Skin epidermis (tissue), 12 donors: Measurements from ENCODE around the gene NCAPD2.
"Not testable (repeated sequence)": the region's sequence is repeated elsewhere in the genome, so short reads cannot be mapped to it uniquely, and the experiment has no call there.

Source experiments
- H3K27ac ChIP-seq, 21 experiments: fragments of 200-600 bp; sonication (generic) in 11 of 21; one replicate each; pipeline ENCODE4 v1.5.0; 2020; ENCODE audit warnings: mild to moderate bottlenecking in 3 of 21, inconsistent platforms in 2 of 21, moderate library complexity in 2 of 21
- H3K4me3 ChIP-seq, 7 experiments: fragments of 200-600 bp; sonication (generic) in 2 of 7; one replicate each; pipeline ENCODE4 v1.5.0; 2020; ENCODE audit warnings: inconsistent platforms in 2 of 7, mild to moderate bottlenecking in 2 of 7, moderate library complexity in 1 of 7

Gene NCAPD2

DNA sequence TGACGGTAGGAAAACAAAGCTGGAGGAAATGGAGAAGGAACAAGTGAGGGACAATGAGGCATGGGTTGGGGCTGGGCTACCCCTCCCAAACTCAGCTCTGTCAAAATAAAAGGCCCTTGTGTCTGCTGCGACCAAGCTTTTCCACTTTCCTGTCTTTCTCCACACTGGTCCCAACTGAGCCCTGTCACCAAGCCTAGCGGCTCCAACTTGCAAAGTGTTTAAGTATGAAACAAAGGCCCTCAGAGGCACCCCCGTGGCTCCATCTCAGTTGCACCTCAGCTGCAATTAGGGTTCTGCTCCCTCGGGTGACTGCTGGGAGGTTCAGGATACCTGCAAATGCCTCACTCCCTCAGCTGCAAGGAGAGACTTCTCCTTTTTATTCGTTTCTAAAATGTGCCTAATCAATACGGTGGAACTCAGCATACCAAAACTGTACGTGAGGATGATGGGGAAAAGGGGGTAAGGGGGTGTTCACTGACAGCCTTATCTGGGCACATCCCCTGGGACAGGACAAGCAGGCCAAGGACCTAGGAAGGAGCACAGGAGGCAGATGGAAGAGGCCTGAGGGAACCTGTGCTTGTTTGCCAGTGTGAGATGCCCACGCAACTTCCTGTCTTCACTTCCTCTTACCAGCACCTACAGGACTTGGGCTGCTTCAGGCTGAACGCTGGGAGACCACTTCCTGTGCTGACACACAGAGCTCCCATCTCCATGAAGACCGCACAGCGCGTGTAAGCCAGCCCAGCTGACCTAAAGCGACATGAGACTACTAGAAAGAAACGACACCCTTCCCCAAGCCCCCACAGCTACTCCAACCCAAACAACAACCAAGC is 32.3 kb upstream of the NCAPD2 start:
- Histone ChIP-seq H3K4me3 (no peak overlapping the region), H3K27ac (peak overlapping the region in 20 of 21 experiments; percentile 6 to 98 (median 75))

DNA sequence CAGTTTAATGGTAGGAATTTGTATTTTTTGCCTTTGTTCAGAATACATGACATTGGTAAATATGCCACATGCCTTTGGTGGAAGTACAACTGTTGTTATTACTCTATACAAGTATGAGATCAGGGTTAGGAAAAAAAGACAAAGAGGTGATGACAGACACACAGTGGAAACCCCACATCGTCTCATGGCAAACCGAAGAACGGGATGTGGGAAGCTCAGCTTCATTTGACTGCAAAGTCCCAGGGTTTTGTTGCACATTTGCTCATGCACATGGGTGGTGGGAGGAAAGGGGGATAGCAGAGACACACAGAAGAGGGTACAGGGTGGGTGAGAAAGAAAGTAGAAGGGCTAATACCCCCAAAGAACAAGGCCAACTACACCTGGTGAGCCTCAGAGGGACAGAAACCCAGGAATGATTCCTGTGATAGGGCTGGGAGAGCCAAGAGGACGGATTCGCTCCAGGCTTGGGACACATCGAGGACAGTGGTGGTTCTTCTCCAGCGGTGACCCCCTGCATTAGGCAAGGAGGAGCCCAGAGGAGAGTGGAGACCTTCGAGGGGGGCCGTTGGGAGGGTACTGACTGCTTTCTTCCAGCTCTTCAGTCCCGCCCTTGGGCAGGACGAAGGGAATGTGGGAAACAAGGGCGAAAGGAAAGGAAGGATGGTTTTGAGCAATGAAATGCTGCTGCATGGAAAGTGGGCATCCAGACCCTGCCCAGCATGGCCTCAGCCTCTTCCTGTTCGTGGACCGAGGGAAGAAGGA is 31.5 kb upstream of the NCAPD2 start:
- Histone ChIP-seq H3K4me3 (no peak overlapping the region), H3K27ac (peak overlapping the region in 20 of 21 experiments; percentile 17 to 98 (median 75))

DNA sequence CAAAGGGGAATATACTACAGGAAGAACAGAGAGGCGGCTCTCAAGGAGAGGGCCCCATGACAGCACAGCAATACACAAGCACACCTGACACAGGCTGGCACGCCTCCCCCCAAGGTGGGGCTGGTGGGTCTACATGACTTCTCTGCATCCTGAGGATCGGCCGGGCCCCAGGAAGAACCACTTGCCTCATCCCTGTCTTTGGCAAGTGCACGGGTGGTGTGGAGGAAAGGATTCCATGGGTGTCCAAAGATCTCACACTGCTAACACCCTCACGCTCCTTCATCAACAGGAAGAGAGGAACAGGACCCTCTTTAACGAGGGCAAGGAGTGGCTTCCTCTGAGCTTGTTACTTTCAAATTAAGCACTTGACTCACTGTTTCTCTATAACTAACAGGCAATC is 30.7 kb upstream of the NCAPD2 start:
- Histone ChIP-seq H3K27ac (peak overlapping the region in 18 of 21 experiments; percentile 15 to 98 (median 75)), H3K4me3 (no peak overlapping the region)

DNA sequence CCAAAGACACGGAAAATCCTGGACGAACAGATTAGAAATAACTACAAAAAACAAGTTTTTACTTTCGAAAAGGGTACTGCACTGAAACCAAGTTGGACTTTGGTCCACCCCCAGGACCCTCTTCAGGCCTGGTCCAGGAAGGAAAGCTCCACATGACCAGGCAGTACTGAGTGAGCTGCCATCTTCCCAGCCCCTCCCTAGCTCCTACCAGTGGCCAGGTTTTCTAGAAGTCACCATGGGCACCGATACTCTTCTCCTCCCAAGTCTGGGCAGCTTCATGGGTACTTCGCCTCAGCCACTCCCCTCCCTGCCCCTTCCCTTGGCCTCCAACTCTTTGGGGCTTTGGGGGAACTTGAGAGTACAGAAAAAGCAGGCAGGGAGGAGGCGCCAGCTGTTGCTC is 30.0 kb upstream of the NCAPD2 start:
- no peak overlapping the region for H3K4me3 ChIP-seq
- peak overlapping the region in 17 of 21 experiments; percentile 27 to 98 (median 75) for H3K27ac ChIP-seq

DNA sequence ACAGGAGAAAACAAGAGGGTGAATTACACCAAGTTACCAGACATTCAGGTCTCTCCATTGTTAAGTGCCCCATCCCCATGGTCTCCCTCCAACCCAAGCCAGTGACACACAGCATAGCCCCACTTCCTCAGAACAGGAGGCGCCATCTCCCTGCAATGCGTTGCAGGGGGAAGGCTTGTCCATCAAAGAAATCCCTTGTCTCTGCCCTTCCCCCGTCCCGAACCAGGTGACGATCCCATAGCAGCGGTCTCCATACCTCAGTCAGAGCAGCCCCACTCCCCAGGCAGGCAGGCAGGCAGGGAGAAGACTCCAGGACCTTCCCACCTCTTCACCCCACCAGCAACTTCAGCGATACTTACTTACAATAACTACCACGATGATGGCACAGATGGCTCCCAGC is 29.4 kb upstream of the NCAPD2 start:
- Histone ChIP-seq H3K4me3 (no peak overlapping the region), H3K27ac (peak overlapping the region in 10 of 21 experiments; percentile 28 to 98 (median 84))

DNA sequence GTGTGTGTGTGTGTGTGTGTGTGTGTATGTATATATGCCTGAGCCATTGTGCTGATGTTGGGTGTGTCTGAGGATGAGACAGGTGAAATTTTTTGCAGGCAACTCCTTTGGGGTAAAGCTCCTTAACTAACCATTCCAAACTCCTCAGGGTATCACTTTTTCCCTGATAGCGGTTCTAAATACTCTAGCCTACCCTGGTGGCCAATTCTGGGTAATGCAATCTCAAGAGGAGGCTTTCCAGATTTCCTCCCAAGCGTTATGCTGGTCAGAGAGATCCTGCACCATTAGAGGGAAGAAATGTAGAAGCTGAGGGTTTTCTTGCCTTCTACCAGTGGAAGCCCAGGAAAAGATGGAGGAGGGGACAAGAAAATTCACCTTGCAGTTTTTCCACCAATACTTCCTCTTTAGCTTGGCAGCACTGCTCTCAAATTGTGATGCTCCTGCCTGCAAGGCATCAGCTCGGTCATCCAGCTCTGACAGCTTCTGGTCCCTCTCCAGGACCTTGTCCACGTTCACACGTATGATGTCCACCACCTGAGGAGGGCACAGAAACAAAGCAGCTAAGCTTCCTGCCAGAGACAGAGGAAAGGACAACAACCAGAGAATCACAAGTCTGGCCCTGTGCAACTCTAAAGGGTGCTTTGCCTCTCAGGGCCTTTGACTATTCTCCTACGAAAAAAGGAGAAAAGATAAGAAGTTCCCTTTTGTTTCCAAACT is 28.3 kb upstream of the NCAPD2 start:
- Histone ChIP-seq H3K4me3 (no peak overlapping the region), H3K27ac (peak overlapping the region in 1 of 21 experiments; percentile 47)

DNA sequence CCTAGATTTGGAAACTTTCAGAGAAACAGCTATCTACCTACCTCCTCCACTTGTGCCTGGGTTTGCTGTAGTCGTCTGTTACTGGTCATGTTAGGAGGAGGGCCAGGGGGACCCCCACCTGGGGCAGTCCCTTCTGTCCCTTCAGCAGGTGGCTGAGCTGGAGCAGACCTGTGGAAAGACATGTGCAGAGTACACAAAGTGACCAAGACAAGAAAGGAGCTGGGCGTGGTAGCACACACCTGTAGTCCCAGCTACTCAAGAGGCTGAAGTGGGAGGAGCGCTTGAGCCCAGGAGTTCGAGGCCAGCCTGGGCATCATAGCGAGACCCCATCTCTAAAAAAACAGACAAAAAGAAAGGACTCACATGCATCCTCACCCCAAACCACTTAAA is 27.7 kb upstream of the NCAPD2 start:
- Histone ChIP-seq H3K27ac (peak overlapping the region in 1 of 21 experiments; percentile 47), H3K4me3 (no peak overlapping the region)

DNA sequence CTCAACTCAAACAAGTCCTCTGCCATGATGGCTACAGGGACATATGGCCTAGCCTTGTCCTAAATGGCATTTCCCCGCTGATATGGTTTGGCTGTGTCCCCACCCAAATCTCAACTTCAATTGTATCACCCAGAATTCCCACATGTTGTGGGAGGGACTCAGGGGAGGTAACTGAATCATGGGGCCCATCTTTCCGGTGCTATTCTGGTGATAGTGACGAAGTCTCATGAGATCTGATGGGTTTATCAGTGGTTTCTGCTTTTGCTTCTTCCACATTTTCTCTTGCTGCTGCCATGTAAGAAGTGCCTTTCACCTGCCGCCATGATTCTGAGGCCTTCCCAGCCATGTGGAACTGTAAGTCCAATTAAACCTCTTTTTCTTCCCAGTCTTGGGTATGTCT is 27.2 kb upstream of the NCAPD2 start:
- not testable (repeated sequence) for H3K4me3 ChIP-seq

DNA sequence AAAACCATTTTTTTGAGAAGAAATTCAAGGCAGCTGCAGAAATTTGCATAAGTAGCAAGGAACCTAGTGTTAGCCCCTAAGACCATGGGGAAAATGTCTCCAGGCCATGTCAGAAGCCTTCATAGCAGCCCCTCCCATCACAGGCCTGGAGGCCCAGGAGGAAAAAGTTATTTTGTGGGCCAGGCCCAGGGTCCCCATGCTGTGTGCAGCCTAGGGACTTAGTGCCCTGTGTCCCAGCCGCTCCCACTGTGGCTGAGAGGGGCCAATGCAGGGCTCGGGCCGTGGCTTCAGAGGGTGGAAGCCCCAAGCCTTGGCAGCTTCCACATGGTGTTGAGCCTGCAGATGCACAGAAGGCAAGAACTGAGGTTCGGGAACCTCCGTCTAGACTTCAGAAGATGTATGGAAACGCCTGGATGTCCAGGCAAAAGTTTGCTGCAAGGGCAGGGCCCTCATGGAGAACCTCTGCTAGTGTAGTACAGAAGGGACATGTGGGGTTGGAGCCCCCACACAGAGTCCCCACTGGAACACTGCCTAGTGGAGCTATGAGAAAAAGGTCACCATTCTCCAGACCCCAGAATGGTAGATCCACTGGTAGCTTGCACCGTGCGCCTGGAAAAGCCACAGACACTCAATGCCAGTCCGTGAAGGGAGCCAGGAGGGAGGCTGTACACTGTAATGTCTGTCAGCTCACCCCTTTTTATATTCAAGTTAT is 26.2 kb upstream of the NCAPD2 start:
- H3K27ac ChIP-seq, result peak overlapping the region in 1 of 21 experiments; percentile 17

More for the DNA sequence above, 27.2 kb upstream of the NCAPD2 start:
- H3K27ac ChIP-seq, result peak overlapping the region in 1 of 21 experiments; percentile 47

DNA sequence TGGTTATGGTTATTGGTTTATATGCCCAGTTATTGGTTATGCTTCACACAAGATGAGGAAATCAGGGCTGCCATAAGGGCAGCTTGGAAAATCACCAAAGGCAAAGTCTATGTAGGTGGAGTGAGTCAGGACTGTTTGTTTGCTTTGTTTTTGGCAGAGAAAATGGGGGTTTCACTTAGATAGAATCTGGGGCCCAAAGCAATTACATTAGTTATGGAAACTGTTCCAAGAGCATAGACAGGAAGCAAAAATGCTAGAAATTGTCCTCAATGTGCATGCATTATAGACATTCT is 25.7 kb upstream of the NCAPD2 start:
- H3K4me3 ChIP-seq, result no peak overlapping the region
- peak overlapping the region in 2 of 21 experiments; percentile 17 to 95 for H3K27ac ChIP-seq

More for the DNA sequence above, 26.2 kb upstream of the NCAPD2 start:
- not testable (repeated sequence) for H3K4me3 ChIP-seq

DNA sequence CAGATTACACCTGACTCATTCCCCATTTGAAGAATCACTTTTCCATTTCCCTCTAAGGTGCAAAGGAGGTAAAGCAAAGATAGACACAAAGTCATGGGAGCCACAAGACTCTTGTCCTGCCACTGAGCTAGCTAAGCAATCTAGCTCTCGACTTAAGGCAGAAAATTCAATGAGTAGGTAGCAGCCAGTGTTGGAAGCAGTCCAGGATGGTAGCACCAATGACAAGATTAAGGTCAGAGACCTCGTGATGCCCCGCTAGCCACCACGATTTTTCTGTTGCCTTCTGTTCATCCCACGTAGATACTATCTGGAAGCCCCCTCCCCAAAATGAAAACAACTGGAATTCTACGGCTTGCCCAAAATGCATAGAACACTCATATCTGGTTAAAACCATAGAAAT is 24.8 kb upstream of the NCAPD2 start:
- Histone ChIP-seq H3K27ac (peak overlapping the region in 6 of 21 experiments; percentile 47 to 95 (median 84)), H3K4me3 (peak overlapping the region in 4 of 7 experiments; percentile 51 to 73 (median 68))

DNA sequence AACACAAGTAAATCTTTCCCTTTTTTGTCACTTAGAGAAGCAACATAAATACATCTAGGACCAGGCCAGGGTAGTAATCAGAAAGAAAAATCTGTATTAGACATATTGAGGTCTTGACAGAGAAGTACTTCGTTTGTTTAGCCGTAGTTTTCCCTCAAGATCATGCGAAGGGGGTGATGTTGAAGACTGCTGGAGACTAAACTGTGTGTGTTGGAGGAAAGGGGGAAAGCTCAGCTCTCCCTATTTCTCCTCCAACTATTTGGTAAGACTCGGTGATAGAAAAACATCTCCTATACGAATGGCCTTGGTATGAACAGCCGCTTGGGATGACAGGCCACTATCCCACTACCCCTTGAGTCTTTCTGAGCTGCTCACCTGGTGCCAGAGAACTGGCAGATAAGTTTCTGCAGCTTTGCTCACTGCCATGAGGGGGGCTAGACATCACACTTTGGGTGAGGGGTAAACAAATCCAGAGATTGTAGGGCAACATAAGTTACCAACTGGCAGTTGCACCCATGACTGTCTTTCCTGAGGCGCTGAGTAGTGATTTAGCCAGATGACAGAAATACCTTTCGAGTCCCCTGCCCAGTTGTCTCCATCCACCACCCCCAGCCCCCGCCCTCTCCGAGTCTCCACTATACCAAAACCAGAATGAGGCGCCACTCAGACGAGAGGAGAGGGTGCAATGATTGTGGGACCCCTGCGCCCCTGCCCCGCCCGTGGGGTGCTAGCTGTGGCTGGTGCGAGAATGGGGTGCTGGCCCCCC is 24.1 kb upstream of the NCAPD2 start:
- H3K27ac ChIP-seq, result peak overlapping the region in 20 of 21 experiments; percentile 65 to 95 (median 83)
- H3K4me3 ChIP-seq, result peak overlapping the region; percentile 48 to 76 (median 64)

DNA sequence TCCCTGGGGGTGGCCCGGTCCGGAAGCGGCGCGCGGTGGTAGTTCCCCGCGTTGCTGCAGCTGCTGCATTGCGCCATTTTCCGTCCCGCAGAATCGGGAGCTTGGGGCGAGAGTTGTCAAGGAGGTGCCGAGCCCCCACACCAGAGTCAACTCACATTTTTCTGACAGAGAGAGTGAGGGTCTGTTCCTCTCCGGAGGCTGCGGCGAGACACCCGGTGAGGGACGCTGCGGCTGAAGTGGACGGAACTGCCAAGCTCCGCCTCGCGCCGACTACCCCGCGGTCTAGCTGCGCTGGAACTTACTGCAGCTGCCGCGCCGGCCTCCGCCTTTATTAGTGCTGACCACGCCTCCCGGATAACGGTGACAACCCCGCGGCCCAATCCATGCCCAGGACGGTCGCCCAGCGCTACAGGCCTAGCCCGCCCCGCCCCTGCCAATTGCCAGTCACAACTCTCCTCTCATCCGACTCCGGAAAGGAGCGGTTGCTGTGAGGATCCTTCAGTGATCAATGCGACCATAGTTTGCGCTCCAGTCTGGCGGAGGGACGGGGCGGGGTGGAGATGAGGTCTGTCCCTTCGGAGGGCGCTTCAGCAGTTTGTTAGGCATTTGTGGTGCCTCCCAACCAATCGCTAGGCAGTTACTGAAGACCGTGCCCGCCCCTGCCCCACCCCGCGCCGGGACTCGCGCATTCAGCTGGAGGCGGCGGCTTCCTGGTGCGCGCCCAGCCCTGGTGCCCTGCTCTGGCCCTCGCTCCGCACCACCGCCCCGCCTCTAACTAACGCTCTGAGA is 23.3 kb upstream of the NCAPD2 start, which contains the start of gene VAMP1:
TSS of gene VAMP1 (minus strand) at position 303 of the 789 bp plus-strand sequence. CDS start at position 157, 146 bp downstream.
- Histone ChIP-seq H3K4me3 (peak within 1 kb of the TSS; percentile 48 to 76 (median 64)), H3K27ac (peak within 1 kb of the TSS in 20 of 21 experiments; percentile 65 to 95 (median 83))

DNA sequence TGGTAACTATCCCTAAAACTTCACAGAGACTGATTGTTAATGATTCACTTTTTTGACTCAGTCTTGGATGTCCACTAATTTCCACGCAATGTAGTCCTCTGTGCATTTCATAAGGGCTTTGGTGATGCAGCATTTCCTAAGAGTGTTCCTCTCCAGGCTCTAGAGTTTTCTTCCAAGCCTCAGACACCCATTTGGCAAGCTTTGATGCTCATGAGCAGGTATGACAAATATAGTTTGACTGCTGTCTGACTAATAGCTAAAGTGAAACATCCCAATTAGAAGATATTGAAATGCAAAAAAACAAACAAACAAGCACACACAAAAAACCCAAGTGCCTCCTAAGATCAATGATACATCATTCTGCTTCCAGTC is 21.9 kb upstream of the NCAPD2 start:
- H3K4me3 ChIP-seq, result no peak overlapping the region
- H3K27ac ChIP-seq, result no peak overlapping the region

DNA sequence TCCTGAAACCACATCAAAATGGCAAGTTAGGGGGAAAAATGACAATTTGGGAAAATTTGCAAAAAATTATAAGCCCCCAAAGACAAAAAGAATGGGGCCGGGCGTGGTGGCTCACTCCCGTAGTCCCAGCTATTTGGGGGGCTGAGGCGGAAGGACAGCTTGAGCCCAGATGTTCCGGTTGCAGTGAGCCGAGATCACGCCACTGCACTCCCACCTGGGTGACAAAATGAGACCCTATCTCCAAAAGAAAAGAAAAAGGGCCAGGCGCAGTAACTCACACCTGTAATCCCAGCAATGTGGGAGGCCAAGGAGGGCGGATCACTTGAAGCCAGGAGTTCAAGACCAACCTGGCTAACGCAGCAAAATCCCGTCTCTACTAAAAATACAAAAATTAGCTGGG is 21.4 kb upstream of the NCAPD2 start:
- H3K27ac ChIP-seq, result no peak overlapping the region
- no peak overlapping the region for H3K4me3 ChIP-seq

DNA sequence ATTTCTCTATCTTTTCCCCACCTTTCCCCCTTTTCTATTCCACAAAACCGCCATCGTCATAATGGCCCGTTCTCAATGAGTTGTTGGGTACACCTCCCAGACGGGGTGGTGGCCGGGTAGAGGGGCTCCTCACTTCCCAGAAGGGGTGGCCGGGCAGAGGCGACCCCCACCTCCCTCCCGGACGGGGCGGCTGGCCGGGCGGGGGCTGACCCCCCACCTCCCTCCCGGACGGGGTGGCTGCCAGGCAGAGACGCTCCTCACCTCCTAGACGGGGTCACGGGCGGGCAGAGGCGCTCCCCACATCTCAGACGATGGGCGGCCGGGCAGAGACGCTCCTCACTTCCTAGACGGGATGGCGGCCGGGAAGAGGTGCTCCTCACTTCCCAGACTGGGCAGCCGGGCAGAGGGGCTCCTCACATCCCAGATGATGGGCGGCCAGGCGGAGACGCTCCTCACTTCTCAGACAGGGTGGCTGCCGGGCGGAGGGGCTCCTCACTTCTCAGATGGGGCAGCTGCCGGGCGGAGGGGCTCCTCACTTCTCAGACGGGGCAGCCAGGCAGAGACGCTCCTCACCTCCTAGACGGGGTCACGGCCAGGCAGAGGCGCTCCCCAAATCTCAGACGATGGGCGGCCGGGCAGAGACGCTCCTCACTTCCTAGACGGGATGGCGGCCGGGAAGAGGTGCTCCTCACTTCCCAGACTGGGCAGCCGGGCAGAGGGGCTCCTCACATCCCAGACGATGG is 18.5 kb upstream of the NCAPD2 start:
- not testable (repeated sequence) for H3K27ac ChIP-seq, H3K4me3 ChIP-seq

DNA sequence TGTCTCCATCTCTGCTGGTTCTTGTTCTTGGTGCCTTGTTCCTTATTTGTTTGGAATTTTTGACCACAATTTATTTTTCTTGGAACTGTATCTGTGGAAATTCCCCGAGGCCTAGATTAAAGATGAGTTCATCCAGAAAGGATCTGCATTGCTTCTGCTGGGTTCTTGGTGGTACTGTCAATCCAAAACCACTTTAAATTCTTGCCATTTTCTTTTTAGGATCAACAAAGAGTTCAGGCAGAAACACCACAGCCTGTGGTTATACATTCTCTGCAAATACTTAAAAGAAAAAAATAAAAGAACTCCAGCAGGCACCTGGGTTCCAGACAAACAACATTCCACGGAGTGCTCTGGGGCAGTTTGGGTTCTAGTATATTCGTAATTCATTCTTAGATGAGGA is 17.4 kb upstream of the NCAPD2 start:
- H3K27ac ChIP-seq, result peak overlapping the region in 2 of 21 experiments; percentile 11 to 48

More for the DNA sequence above, 17.4 kb upstream of the NCAPD2 start:
- no peak overlapping the region for H3K4me3 ChIP-seq
